HUES48 (cell line): ENCODE data around the gene RTN4IP1.
"Not testable (repeated sequence)": the region's sequence is repeated elsewhere in the genome, so short reads cannot be mapped to it uniquely, and the experiment has no call there.

Experiments
- H3K27ac ChIP-seq: one replicate; pipeline ENCODE4 v1.7.0; 2013; ENCODE audit warnings: low read depth, low read length, inconsistent platforms
- H3K27me3 ChIP-seq: 2 replicates; pipeline ENCODE4 v1.6.1; 2013; ENCODE audit warnings: mild to moderate bottlenecking, low read length; ENCODE audit not compliant: control insufficient read depth, insufficient read depth
- H3K36me3 ChIP-seq: 2 replicates; pipeline ENCODE4 v1.6.1; 2013; ENCODE audit warnings: low read length; ENCODE audit not compliant: control insufficient read depth, insufficient read depth
- H3K4me1 ChIP-seq: 2 replicates; pipeline ENCODE4 v1.6.1; 2013; ENCODE audit warnings: mild to moderate bottlenecking, low read length; ENCODE audit not compliant: control insufficient read depth, insufficient read depth
- H3K4me3 ChIP-seq: 2 replicates; pipeline ENCODE4 v1.5.1; 2013; ENCODE audit warnings: mild to moderate bottlenecking, low read depth, low read length
- H3K9ac ChIP-seq: 2 replicates; pipeline ENCODE4 v1.6.1; 2013; ENCODE audit warnings: mild to moderate bottlenecking, low read depth, low read length, moderate library complexity
- H3K9me3 ChIP-seq: 2 replicates; pipeline ENCODE4 v1.6.1; 2013; ENCODE audit warnings: low read length; ENCODE audit not compliant: control insufficient read depth, insufficient read depth

The RTN4IP1 gene

DNA sequence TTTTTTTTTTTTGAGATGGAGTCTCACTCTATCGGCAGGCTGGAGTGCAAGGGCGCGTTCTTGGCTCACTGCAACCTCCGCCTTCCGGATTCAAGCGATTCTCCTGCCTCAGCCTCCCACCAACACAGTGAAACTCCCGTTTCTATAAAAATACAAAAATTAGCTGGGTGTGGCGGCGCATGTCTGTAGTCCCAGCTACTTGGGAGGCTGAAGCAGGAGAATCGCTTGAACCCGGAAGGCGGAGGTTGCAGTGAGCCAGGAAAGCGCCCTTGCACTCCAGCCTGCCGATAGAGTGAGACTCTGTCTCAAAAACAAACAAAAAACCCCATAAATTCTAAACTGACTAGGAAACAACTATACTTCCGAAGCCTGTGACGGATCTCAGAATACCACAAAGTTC is 1.5 kb downstream of the RTN4IP1 start:
- Histone ChIP-seq H3K9me3 (peaks cover 10% of the 10 kb centered on the region), H3K4me1 (peaks cover 24% of the 10 kb centered on the region)
- not testable (repeated sequence) for H3K27ac ChIP-seq, H3K36me3 ChIP-seq, H3K4me3 ChIP-seq, H3K27me3 ChIP-seq, H3K9ac ChIP-seq

GRCh38 chr6:106626485-106626884 is 2.8 kb downstream of the RTN4IP1 start:
- H3K4me1 ChIP-seq: peaks cover 22% of the 10 kb centered on the region
- peaks cover 18% of the 10 kb centered on the region for H3K9me3 ChIP-seq
- H3K9ac ChIP-seq: no peak overlapping the region
- H3K27me3 ChIP-seq: no peaks in the 10 kb centered on the region
- H3K4me3 ChIP-seq: no peak overlapping the region
- peaks cover 11% of the 10 kb centered on the region for H3K36me3 ChIP-seq
- H3K27ac ChIP-seq: peak overlapping the region; percentile 30

- H3K4me1 ChIP-seq: peaks cover 28% of the 10 kb centered on the region
- no peaks in the 10 kb centered on the region for H3K27me3 ChIP-seq
- H3K27ac ChIP-seq: no peak overlapping the region
- peaks cover 18% of the 10 kb centered on the region for H3K9me3 ChIP-seq
- H3K36me3 ChIP-seq: peaks cover 17% of the 10 kb centered on the region
- H3K4me3 ChIP-seq: no peak overlapping the region
- no peak overlapping the region for H3K9ac ChIP-seq
Measured at GRCh38 chr6:106623039-106623438, 6.3 kb downstream of the RTN4IP1 start.

- no peaks in the 10 kb centered on the region for H3K27me3 ChIP-seq
- no peak overlapping the region for H3K9ac ChIP-seq
- H3K9me3 ChIP-seq: peaks cover 18% of the 10 kb centered on the region
- peaks cover 26% of the 10 kb centered on the region for H3K4me1 ChIP-seq
- peaks cover 17% of the 10 kb centered on the region for H3K36me3 ChIP-seq
- H3K27ac ChIP-seq: no peak overlapping the region
- H3K4me3 ChIP-seq: no peak overlapping the region
Measured at GRCh38 chr6:106622412-106622811, 6.9 kb downstream of the RTN4IP1 start.

DNA sequence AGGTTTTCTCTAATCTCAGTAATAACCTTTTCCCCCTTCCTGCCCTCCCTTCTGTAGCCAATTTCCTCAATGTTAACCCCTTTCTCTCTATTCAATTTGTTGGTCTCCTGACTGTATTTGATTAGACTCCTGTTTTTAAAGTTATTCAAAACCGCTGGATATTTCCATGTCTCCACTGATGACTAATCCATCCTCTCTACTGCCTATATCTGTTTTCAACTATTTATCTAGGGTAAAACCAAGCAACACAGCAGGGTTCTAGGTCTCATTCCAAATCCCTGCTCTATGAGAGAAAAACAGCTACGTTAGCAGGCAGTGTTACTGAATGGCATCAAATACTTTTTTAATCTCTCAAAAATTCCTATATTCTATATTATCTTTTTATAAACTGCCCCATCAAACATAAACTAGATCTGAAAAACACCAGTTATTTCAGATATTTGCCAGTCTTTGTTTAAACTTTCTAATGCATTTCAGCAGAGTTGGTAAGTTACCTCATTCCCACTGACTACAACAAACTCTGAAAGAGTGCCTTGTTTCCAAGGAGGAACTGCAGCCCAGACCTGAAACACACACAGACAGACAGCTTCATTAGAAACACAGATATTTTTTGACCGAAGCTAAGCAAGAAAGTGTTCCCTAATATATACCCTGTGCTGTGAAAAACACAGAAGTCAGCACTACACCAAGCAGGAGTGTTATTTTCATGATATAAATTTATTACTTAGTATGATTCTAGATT is 8.2 kb downstream of the RTN4IP1 start:
- Histone ChIP-seq H3K4me3 (no peak overlapping the region), H3K27ac (peak overlapping the region; percentile 79), H3K9me3 (peaks cover 18% of the 10 kb centered on the region), H3K27me3 (no peaks in the 10 kb centered on the region), H3K9ac (no peak overlapping the region), H3K4me1 (peaks cover 30% of the 10 kb centered on the region), H3K36me3 (peaks cover 17% of the 10 kb centered on the region)

DNA sequence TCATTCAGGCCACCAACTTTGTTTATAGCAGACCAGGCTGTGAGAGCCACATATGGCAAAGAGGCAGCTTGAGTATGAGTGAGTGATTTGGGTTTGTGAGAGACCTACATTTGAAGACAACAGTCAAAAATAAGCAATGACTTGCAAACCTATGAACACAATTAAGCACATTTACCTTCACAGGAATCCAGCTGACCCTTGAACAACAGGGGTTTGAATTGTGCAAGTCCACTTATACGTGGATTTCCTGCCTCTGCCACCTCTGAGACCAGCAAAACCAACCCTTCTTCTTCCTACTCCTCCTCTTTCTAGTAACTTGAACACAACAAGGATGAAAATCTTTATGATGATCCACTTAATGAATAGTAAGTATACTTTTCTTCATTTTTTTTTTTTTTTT is 10.1 kb downstream of the RTN4IP1 start:
- Histone ChIP-seq H3K4me1 (peaks cover 35% of the 10 kb centered on the region), H3K4me3 (no peak overlapping the region)

GRCh38 chr6:106618324-106618723 is 11.0 kb downstream of the RTN4IP1 start:
- H3K36me3 ChIP-seq: peaks cover 17% of the 10 kb centered on the region
- H3K9ac ChIP-seq: no peak overlapping the region
- H3K27ac ChIP-seq: no peak overlapping the region
- peaks cover 13% of the 10 kb centered on the region for H3K9me3 ChIP-seq
- H3K4me1 ChIP-seq: peaks cover 44% of the 10 kb centered on the region
- H3K4me3 ChIP-seq: no peak overlapping the region
- H3K27me3 ChIP-seq: no peaks in the 10 kb centered on the region

More for the DNA sequence above, 10.1 kb downstream of the RTN4IP1 start:
- Histone ChIP-seq H3K36me3 (peaks cover 17% of the 10 kb centered on the region), H3K9me3 (peaks cover 18% of the 10 kb centered on the region), H3K27me3 (no peaks in the 10 kb centered on the region), H3K9ac (no peak overlapping the region), H3K27ac (no peak overlapping the region)

- Histone ChIP-seq H3K27me3 (no peaks in the 10 kb centered on the region), H3K4me3 (no peak overlapping the region), H3K9me3 (peaks cover 8% of the 10 kb centered on the region), H3K36me3 (peaks cover 14% of the 10 kb centered on the region), H3K27ac (no peak overlapping the region), H3K9ac (no peak overlapping the region), H3K4me1 (peaks cover 49% of the 10 kb centered on the region)
Measured at GRCh38 chr6:106617857-106618256, 11.4 kb downstream of the RTN4IP1 start.

- Histone ChIP-seq H3K9ac (no peak overlapping the region), H3K9me3 (peaks cover 3% of the 10 kb centered on the region; the same call in 1 of the 2 replicates), H3K27me3 (no peaks in the 10 kb centered on the region), H3K27ac (no peak overlapping the region), H3K4me3 (no peak overlapping the region), H3K36me3 (peaks cover 9% of the 10 kb centered on the region), H3K4me1 (peaks cover 51% of the 10 kb centered on the region)
Measured at GRCh38 chr6:106617302-106617701, 12.0 kb downstream of the RTN4IP1 start.

- Histone ChIP-seq H3K4me3 (peak overlapping the region; percentile 39), H3K27me3 (no peaks in the 10 kb centered on the region), H3K4me1 (peaks cover 38% of the 10 kb centered on the region), H3K36me3 (peaks cover 9% of the 10 kb centered on the region), H3K9ac (peak overlapping the region; percentile 68; the same call in 1 of the 2 replicates), H3K9me3 (no peaks in the 10 kb centered on the region), H3K27ac (peak overlapping the region; percentile 94)
Measured at GRCh38 chr6:106614592-106615257, 14.6 kb downstream of the RTN4IP1 start.

- Histone ChIP-seq H3K9me3 (no peaks in the 10 kb centered on the region), H3K4me1 (peaks cover 38% of the 10 kb centered on the region), H3K4me3 (peak overlapping the region; percentile 39), H3K9ac (peak overlapping the region; percentile 68; the same call in 1 of the 2 replicates), H3K27ac (peak overlapping the region; percentile 94), H3K27me3 (no peaks in the 10 kb centered on the region), H3K36me3 (peaks cover 9% of the 10 kb centered on the region)
Measured at GRCh38 chr6:106614166-106614565, 15.1 kb downstream of the RTN4IP1 start.
